Measurements from ENCODE around the gene LCN12. TPM values are rescaled to one million over a fixed set of nuclear protein-coding genes. Genes with fewer than 3 reads are reported as not detected.
A peak's percentile ranks its signal among the peaks of the same experiment; 100 is the strongest.

The LCN12 gene
- polyA plus RNA-seq, 3 donors, result 0.29 TPM; not detected in 2

- no peaks in the 10 kb centered on the region for H3K36me3 Mint-ChIP-seq
- H3K4me2 ChIP-seq (replicated peaks; ENCODE audit: extremely low read depth, low read length, poor library complexity, severe bottlenecking), result no peak overlapping the region
- no peaks in the 10 kb centered on the region for H3K9me3 ChIP-seq (replicated peaks in 1 of 2; ENCODE audit: control insufficient read depth in 1 of 2, insufficient read depth in 1 of 2, low read length in 2 of 2)
- no peak overlapping the region for H3K9ac ChIP-seq (ENCODE audit: insufficient read depth, low read length, poor library complexity, severe bottlenecking)
- no peak for DNase-seq
- peaks cover 19 to 33% of the 10 kb centered on the region in 2 donors for H3K4me1 ChIP-seq (ENCODE audit: control insufficient read depth in 1 of 2, insufficient read depth in 2 of 2, low read length in 2 of 2)
- H2AFZ ChIP-seq (ENCODE audit: insufficient read depth, low read depth, low read length, poor library complexity, severe bottlenecking), result no peak overlapping the region
- peaks cover 19% of the 10 kb centered on the region for H3K4me1 Mint-ChIP-seq
- no peaks in the 10 kb centered on the region for H4K20me1 ChIP-seq (ENCODE audit: insufficient read depth, low read length)
- H3K4me3 ChIP-seq (replicated peaks in 1 of 3; ENCODE audit: low read depth in 2 of 3, low read length in 3 of 3), result no peak overlapping the region
- intact Hi-C loops (cut with micrococcal nuclease), result no loop called here
- H3K27me3 ChIP-seq (ENCODE audit: control insufficient read depth in 2 of 2, insufficient read depth in 2 of 2, low read length in 2 of 2), result peaks cover 0 to 19% of the 10 kb centered on the region in 2 donors
- H3K36me3 ChIP-seq (replicated peaks in 1 of 2; ENCODE audit: control insufficient read depth in 1 of 2, insufficient read depth in 2 of 2, low read length in 2 of 2), result no peaks in the 10 kb centered on the region
- peak overlapping the region in 1 of 7 donors; percentile 35 for H3K27ac Mint-ChIP-seq
- TF ChIP-seq CTCF (IDR thresholded peaks at IDR 0.05), result no peak
- H3K79me2 ChIP-seq (ENCODE audit: insufficient read depth, low read length), result no peaks in the 10 kb centered on the region
- 85% methylated on average over 9 of the region's 13 CpGs for WGBS (ENCODE audit: insufficient coverage)
- H3K27me3 Mint-ChIP-seq (ENCODE audit: low read depth in 3 of 3), result peaks cover 11 to 36% (median 16%) of the 10 kb centered on the region in 3 donors
- H3K9me3 Mint-ChIP-seq, result no peaks in the 10 kb centered on the region
- no peak overlapping the region for H3K4me3 Mint-ChIP-seq
- H3K27ac ChIP-seq (ENCODE audit: low read depth in 1 of 2, low read length in 2 of 2), result no peak overlapping the region
Observed at GRCh38 chr9:136972743-136973142, 20.7 kb downstream of the LCN12 start.

- H3K9me3 Mint-ChIP-seq, result peaks cover 0 to 1% (median 0%) of the 10 kb centered on the region in 7 donors
- peaks cover 22 to 35% of the 10 kb centered on the region in 2 donors for H3K4me1 ChIP-seq (ENCODE audit: control insufficient read depth in 1 of 2, insufficient read depth in 2 of 2, low read length in 2 of 2)
- no peak overlapping the region for H3K4me2 ChIP-seq (replicated peaks; ENCODE audit: extremely low read depth, low read length, poor library complexity, severe bottlenecking)
- peaks cover 0 to 20% of the 10 kb centered on the region in 2 donors for H3K27me3 ChIP-seq (ENCODE audit: control insufficient read depth in 2 of 2, insufficient read depth in 2 of 2, low read length in 2 of 2)
- no peaks in the 10 kb centered on the region for H3K79me2 ChIP-seq (ENCODE audit: insufficient read depth, low read length)
- H3K27me3 Mint-ChIP-seq (ENCODE audit: low read depth in 3 of 3), result peaks cover 12 to 42% (median 17%) of the 10 kb centered on the region in 3 donors
- TF ChIP-seq CTCF (IDR thresholded peaks at IDR 0.05), result no peak
- H3K36me3 ChIP-seq (replicated peaks in 1 of 2; ENCODE audit: control insufficient read depth in 1 of 2, insufficient read depth in 2 of 2, low read length in 2 of 2), result no peaks in the 10 kb centered on the region
- no peak overlapping the region for H3K4me3 Mint-ChIP-seq
- no peak overlapping the region for H3K4me3 ChIP-seq (replicated peaks in 1 of 3; ENCODE audit: low read depth in 2 of 3, low read length in 3 of 3)
- peaks cover 19% of the 10 kb centered on the region for H3K4me1 Mint-ChIP-seq
- WGBS (ENCODE audit: insufficient coverage), result 91% methylated on average over 19 of the region's 29 CpGs
- H2AFZ ChIP-seq (ENCODE audit: insufficient read depth, low read depth, low read length, poor library complexity, severe bottlenecking), result no peak overlapping the region
- H3K36me3 Mint-ChIP-seq, result no peaks in the 10 kb centered on the region
- H3K9me3 ChIP-seq (replicated peaks in 1 of 2; ENCODE audit: control insufficient read depth in 1 of 2, insufficient read depth in 1 of 2, low read length in 2 of 2), result no peaks in the 10 kb centered on the region
- H3K9ac ChIP-seq (ENCODE audit: insufficient read depth, low read length, poor library complexity, severe bottlenecking), result no peak overlapping the region
- H4K20me1 ChIP-seq (ENCODE audit: insufficient read depth, low read length), result no peaks in the 10 kb centered on the region
- intact Hi-C loops (cut with micrococcal nuclease), result no loop called here
- H3K27ac ChIP-seq (ENCODE audit: low read depth in 1 of 2, low read length in 2 of 2), result no peak overlapping the region
- no peak overlapping the region for H3K27ac Mint-ChIP-seq
- no peak for DNase-seq
Observed at GRCh38 chr9:136973618-136974617, 21.8 kb downstream of the LCN12 start.
